Muscle layer of colon (tissue), 2 donors: ENCODE data around the gene HK2.

Experiments used
- H3K27ac ChIP-seq: one replicate; pipeline ENCODE4 v1.7.0; 2013; ENCODE audit warnings: low read depth, mild to moderate bottlenecking, low read length, moderate library complexity
- H3K27me3 ChIP-seq, 2 donors: one replicate each; pipeline ENCODE4 v1.7.0; 2013; ENCODE audit warnings: low read length in 2 of 2, mild to moderate bottlenecking in 2 of 2; ENCODE audit not compliant: insufficient read depth in 2 of 2, control insufficient read depth in 1 of 2
- H3K36me3 ChIP-seq: one replicate; pipeline ENCODE4 v1.7.0; 2013; ENCODE audit warnings: mild to moderate bottlenecking, low read length; ENCODE audit not compliant: insufficient read depth
- H3K4me1 ChIP-seq: one replicate; pipeline ENCODE4 v1.7.0; 2013; ENCODE audit warnings: mild to moderate bottlenecking, low read length; ENCODE audit not compliant: insufficient read depth
- H3K4me3 ChIP-seq, 2 donors: one replicate each; pipeline ENCODE4 v1.7.0; 2013; ENCODE audit warnings: low read length in 2 of 2, low read depth in 1 of 2, mild to moderate bottlenecking in 1 of 2, moderate library complexity in 1 of 2
- H3K9ac ChIP-seq: one replicate; pipeline ENCODE4 v1.7.0; 2013; ENCODE audit warnings: low read length
- H3K9me3 ChIP-seq: one replicate; pipeline ENCODE4 v1.7.0; 2013; ENCODE audit warnings: mild to moderate bottlenecking, low read length
- donor health status: abdominal sarcoma.
- donor health status: Adenocarcinoma of cecum.

The HK2 gene

GRCh38 chr2:74931940-74932339 lies 98.0 kb downstream of the HK2 start:
- Histone ChIP-seq H3K27ac (no peak overlapping the region), H3K4me3 (no peak overlapping the region), H3K27me3 (no peaks in the 10 kb centered on the region), H3K4me1 (no peaks in the 10 kb centered on the region), H3K36me3 (no peaks in the 10 kb centered on the region), H3K9ac (no peak overlapping the region), H3K9me3 (no peaks in the 10 kb centered on the region)

GRCh38 chr2:74935975-74936391 lies 102.1 kb downstream of the HK2 start:
- Histone ChIP-seq H3K4me1 (no peaks in the 10 kb centered on the region), H3K36me3 (no peaks in the 10 kb centered on the region), H3K4me3 (no peak overlapping the region), H3K27ac (no peak overlapping the region), H3K27me3 (no peaks in the 10 kb centered on the region), H3K9me3 (no peaks in the 10 kb centered on the region), H3K9ac (no peak overlapping the region)

GRCh38 chr2:74937221-74937880 lies 103.4 kb downstream of the HK2 start:
- H3K4me1 ChIP-seq, result no peaks in the 10 kb centered on the region
- no peak overlapping the region for H3K4me3 ChIP-seq
- H3K27ac ChIP-seq, result no peak overlapping the region
- H3K9ac ChIP-seq, result no peak overlapping the region
- H3K27me3 ChIP-seq, result no peaks in the 10 kb centered on the region
- no peaks in the 10 kb centered on the region for H3K36me3 ChIP-seq
- no peaks in the 10 kb centered on the region for H3K9me3 ChIP-seq

- H3K36me3 ChIP-seq, result no peaks in the 10 kb centered on the region
- no peak overlapping the region for H3K4me3 ChIP-seq
- no peaks in the 10 kb centered on the region for H3K27me3 ChIP-seq
- no peaks in the 10 kb centered on the region for H3K9me3 ChIP-seq
- no peaks in the 10 kb centered on the region for H3K4me1 ChIP-seq
- H3K27ac ChIP-seq, result no peak overlapping the region
- H3K9ac ChIP-seq, result no peak overlapping the region
Observed at GRCh38 chr2:74938264-74938663, 104.3 kb downstream of the HK2 start.

GRCh38 chr2:74939919-74940812 lies 106.2 kb downstream of the HK2 start:
- Histone ChIP-seq H3K9ac (no peak overlapping the region), H3K9me3 (no peaks in the 10 kb centered on the region), H3K27me3 (no peaks in the 10 kb centered on the region), H3K27ac (no peak overlapping the region), H3K36me3 (no peaks in the 10 kb centered on the region), H3K4me1 (no peaks in the 10 kb centered on the region), H3K4me3 (no peak overlapping the region)

- Histone ChIP-seq H3K9ac (no peak overlapping the region), H3K9me3 (no peaks in the 10 kb centered on the region), H3K4me3 (no peak overlapping the region), H3K36me3 (no peaks in the 10 kb centered on the region), H3K27ac (no peak overlapping the region), H3K4me1 (no peaks in the 10 kb centered on the region), H3K27me3 (no peaks in the 10 kb centered on the region)
Observed at GRCh38 chr2:74941284-74941683, 107.4 kb downstream of the HK2 start.

GRCh38 chr2:74942263-74942662 lies 108.3 kb downstream of the HK2 start:
- no peak overlapping the region for H3K27ac ChIP-seq
- no peaks in the 10 kb centered on the region for H3K36me3 ChIP-seq
- no peaks in the 10 kb centered on the region for H3K4me1 ChIP-seq
- H3K9ac ChIP-seq, result no peak overlapping the region
- H3K4me3 ChIP-seq, result no peak overlapping the region
- no peaks in the 10 kb centered on the region for H3K27me3 ChIP-seq
- H3K9me3 ChIP-seq, result no peaks in the 10 kb centered on the region
